A673 (cell line): ENCODE results near the gene CBX3. TPM values are rescaled to one million over a fixed set of nuclear protein-coding genes. Genes with fewer than 3 reads are reported as not detected.

Experiments used
- BruUV-seq: library from RNA; stranded (reverse); fragments of 400-500 nt; replicated peaks from 2 replicates; lab custom pipeline; 2021; lab: Mats Ljungman, UMichigan
- CTCF ChIA-PET: fragments of 300-600 bp; sonication (Branson Sonifier 250); formaldehyde crosslinking; loops from one replicate; lab custom pipeline; 2022; ENCODE audit warnings: antibody characterized with exemption; lab: Charles Lee
- POLR2A ChIA-PET: fragments of 300-600 bp; sonication (Branson Sonifier 250); formaldehyde crosslinking; loops from one replicate; lab custom pipeline; 2022; ENCODE audit warnings: antibody characterized with exemption; ENCODE audit not compliant: low non-redundant PET; lab: Charles Lee
- DNase-seq: peaks from one replicate; pipeline ENCODE4 v3.0.0-alpha.2; 2015; ENCODE audit warnings: low spot score
- H3K27ac ChIP-seq: fragments of 200-600 bp; sonication (generic); 2 replicates; pipeline ENCODE4 v1.5.1; 2016; ENCODE audit warnings: mixed run types, low read depth, mild to moderate bottlenecking, mixed read lengths, antibody characterized with exemption, low read length; ENCODE audit not compliant: poor library complexity, severe bottlenecking
- H3K27me3 ChIP-seq: fragments of 200-600 bp; sonication (generic); replicated peaks from 2 replicates; pipeline ENCODE4 v1.6.1; 2017; ENCODE audit warnings: mixed run types, low read depth, mild to moderate bottlenecking, mixed read lengths, antibody characterized with exemption, low read length; ENCODE audit not compliant: insufficient read depth, poor library complexity
- H3K36me3 ChIP-seq: fragments of 200-600 bp; sonication (generic); 2 replicates; pipeline ENCODE4 v1.6.1; 2016; ENCODE audit warnings: mixed run types, mild to moderate bottlenecking, mixed read lengths, antibody characterized with exemption, low read length; ENCODE audit not compliant: insufficient read depth, poor library complexity, severe bottlenecking
- H3K4me1 ChIP-seq: fragments of 200-600 bp; sonication (generic); 2 replicates; pipeline ENCODE4 v1.6.1; 2017; ENCODE audit warnings: mixed run types, mild to moderate bottlenecking, mixed read lengths, antibody characterized with exemption, low read length; ENCODE audit not compliant: insufficient read depth, poor library complexity, severe bottlenecking
- H3K4me3 ChIP-seq: fragments of 200-600 bp; sonication (generic); 2 replicates; pipeline ENCODE4 v1.5.1; 2016; ENCODE audit warnings: low read depth, mixed run types, mild to moderate bottlenecking, mixed read lengths, low read length; ENCODE audit not compliant: poor library complexity, severe bottlenecking
- H3K9me3 ChIP-seq: fragments of 200-600 bp; sonication (generic); 2 replicates; pipeline ENCODE4 v1.6.1; 2016; ENCODE audit warnings: mixed run types, low read depth, mild to moderate bottlenecking, mixed read lengths, antibody characterized with exemption, low read length; ENCODE audit not compliant: poor library complexity, severe bottlenecking
- EZH2 ChIP-seq: fragments of 200-600 bp; sonication (generic); IDR thresholded peaks from 2 replicates; pipeline ENCODE4 v1.6.1; 2017; ENCODE audit warnings: borderline replicate concordance, low read depth, mild to moderate bottlenecking, mixed read lengths, antibody characterized with exemption, low read length; ENCODE audit not compliant: poor library complexity, severe bottlenecking
- intact Hi-C: fragments of 100-400 bp; cut with micrococcal nuclease; formaldehyde crosslinking; loops from one replicate; pipeline ENCODE4 v1.10.0; 2022; ENCODE audit not compliant: unreplicated experiment
- total RNA-seq: library from RNA; stranded (reverse); gene quantifications from 2 replicates; pipeline ENCODE4 v1.2.3, GENCODE V29; 2021
- TF ChIP-seq, protein P1 (sequence below): fragments of 300-800, 200-600 bp; sonication (generic); conservative IDR thresholded peaks from 2 replicates; pipeline ENCODE4 v1.5.1; 2017; ENCODE audit warnings: low read depth, mild to moderate bottlenecking, antibody characterized with exemption, low read length, moderate library complexity, mixed read lengths

The CBX3 gene
- total RNA-seq, 1 experiment from 2014 or later: 228 TPM

DNA sequence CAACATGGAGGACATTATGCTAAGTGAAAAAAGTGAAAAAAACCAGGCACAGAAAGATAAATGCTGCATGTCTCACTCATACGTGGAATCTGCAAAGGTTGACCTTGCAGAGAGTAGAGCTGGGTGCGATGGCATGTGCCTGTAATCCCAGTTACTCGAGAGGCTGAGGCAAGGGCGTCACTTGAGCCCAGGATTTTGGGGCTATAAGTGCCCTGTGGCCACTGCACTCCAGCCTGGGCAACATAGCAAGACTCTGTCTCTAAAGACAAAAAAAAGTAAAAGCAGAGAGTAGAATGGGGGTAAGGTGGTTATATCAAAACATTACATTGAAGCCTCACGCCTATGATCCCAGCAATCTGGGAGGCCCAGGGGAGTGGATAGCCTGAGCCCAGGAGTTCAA, 22.8 kb downstream of the CBX3 start:
- BruUV-seq: no TSS peak
- H3K9me3 ChIP-seq: no peaks in the 10 kb centered on the region
- DNase-seq: no peak
- CTCF ChIA-PET: no interaction called here
- no peak overlapping the region for H3K27ac ChIP-seq
- TF ChIP-seq, protein P1, sequence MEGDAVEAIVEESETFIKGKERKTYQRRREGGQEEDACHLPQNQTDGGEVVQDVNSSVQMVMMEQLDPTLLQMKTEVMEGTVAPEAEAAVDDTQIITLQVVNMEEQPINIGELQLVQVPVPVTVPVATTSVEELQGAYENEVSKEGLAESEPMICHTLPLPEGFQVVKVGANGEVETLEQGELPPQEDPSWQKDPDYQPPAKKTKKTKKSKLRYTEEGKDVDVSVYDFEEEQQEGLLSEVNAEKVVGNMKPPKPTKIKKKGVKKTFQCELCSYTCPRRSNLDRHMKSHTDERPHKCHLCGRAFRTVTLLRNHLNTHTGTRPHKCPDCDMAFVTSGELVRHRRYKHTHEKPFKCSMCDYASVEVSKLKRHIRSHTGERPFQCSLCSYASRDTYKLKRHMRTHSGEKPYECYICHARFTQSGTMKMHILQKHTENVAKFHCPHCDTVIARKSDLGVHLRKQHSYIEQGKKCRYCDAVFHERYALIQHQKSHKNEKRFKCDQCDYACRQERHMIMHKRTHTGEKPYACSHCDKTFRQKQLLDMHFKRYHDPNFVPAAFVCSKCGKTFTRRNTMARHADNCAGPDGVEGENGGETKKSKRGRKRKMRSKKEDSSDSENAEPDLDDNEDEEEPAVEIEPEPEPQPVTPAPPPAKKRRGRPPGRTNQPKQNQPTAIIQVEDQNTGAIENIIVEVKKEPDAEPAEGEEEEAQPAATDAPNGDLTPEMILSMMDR: no peak
- TF ChIP-seq EZH2: no peak
- POLR2A ChIA-PET: no interaction called here
- no peaks in the 10 kb centered on the region for H3K27me3 ChIP-seq
- no peaks in the 10 kb centered on the region for H3K36me3 ChIP-seq
- H3K4me3 ChIP-seq: no peak overlapping the region
- H3K4me1 ChIP-seq: no peaks in the 10 kb centered on the region
- intact Hi-C loops: no loop called here

DNA sequence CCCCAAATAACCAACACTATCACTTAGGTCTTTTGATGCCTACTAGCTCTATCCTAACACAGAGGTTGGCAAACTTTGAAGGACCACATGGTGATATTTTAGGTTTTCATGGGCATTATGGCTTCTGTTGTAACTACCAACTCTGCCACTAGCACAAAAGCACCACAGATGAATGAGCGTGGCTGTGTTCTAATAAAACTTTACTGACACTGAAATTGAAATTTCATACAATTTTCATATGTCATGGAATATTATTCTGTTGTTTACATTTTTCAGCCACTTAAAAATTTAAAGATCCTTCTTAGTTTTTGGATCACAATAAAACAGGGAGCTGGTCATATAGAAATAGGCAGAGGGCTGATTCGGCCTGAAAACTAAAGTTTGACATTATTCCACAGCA, 26.4 kb downstream of the CBX3 start:
- POLR2A ChIA-PET: no interaction called here
- H3K4me3 ChIP-seq: no peak overlapping the region
- CTCF ChIA-PET: no interaction called here
- no peaks in the 10 kb centered on the region for H3K36me3 ChIP-seq
- no peaks in the 10 kb centered on the region for H3K9me3 ChIP-seq
- no peak overlapping the region for H3K27ac ChIP-seq
- H3K27me3 ChIP-seq: no peaks in the 10 kb centered on the region
- TF ChIP-seq, protein P1: no peak
- TF ChIP-seq EZH2: no peak
- intact Hi-C loops: no loop called here
- BruUV-seq: no TSS peak
- H3K4me1 ChIP-seq: no peaks in the 10 kb centered on the region
- DNase-seq: no peak

DNA sequence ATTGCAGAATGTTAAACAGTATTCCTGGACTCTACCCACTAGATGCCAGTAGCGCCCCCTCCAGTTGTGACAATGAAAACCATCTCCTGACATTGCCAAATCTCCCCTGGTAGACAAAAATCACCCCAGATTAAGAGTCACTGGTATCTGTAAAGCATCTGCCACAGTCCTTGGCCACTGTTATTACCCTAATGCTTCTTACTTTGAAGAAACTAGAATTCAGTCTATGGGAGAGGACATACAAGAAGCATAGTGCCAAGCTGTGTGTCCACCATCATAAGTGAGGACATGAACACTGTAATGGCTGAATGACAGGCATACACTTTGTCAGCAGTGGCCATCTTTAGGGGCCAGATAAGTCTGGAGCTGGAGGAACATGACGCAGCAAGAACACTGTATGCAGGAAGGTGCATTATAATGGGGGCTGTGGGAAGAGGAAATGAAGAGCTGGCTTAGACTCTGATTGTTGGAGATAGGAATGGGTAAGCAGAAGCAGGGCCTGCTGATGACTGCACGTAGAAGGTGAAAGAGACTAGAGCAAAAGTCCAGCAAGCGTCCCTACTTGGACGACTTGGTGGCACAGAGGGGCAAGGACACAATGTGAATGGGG, 32.5 kb downstream of the CBX3 start:
- Histone ChIP-seq H3K27ac (no peak overlapping the region), H3K27me3 (no peaks in the 10 kb centered on the region), H3K4me1 (no peaks in the 10 kb centered on the region), H3K4me3 (no peak overlapping the region), H3K9me3 (no peaks in the 10 kb centered on the region), H3K36me3 (no peaks in the 10 kb centered on the region)
- POLR2A ChIA-PET: no interaction called here
- intact Hi-C loops: no loop called here
- no peak for DNase-seq
- CTCF ChIA-PET: no interaction called here
- no peak for TF ChIP-seq EZH2
- TF ChIP-seq, protein P1: 0 out of 2 replicates have a peak, but pooled peaks have one; percentile 24
- BruUV-seq: no TSS peak
